NCI-H345 treated with DMSO at 0.1 percent for 48 hours (cell line): Measurements from ENCODE around the gene EDIL3.
"Not testable (repeated sequence)": the region's sequence is repeated elsewhere in the genome, so short reads cannot be mapped to it uniquely, and the experiment has no call there.

Experiments used
- DNase-seq: peaks from one replicate; lab custom pipeline; 2025; ENCODE audit not compliant: unreplicated experiment; lab: John Stamatoyannopoulos, UW

EDIL3 gene

DNA sequence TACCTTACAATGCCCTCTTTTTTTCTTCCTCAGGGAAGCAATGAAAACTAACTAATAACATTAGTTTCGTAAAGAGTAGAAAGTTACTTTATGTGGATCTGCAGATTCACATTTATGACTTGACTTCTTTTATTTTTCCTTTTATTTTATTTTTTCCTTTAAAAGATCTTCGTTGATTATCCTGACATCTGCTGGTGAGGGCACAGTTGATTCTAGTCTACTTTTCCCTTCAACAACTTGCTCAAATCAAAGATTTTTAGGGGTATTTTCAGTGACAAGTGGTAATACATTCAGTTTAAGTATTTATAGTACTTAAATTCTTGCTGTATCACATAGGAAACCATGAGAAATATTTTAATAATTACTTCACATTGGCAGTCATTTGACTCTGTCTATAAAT is 4.9 kb downstream of the EDIL3 start:
- no peak for DNase-seq

DNA sequence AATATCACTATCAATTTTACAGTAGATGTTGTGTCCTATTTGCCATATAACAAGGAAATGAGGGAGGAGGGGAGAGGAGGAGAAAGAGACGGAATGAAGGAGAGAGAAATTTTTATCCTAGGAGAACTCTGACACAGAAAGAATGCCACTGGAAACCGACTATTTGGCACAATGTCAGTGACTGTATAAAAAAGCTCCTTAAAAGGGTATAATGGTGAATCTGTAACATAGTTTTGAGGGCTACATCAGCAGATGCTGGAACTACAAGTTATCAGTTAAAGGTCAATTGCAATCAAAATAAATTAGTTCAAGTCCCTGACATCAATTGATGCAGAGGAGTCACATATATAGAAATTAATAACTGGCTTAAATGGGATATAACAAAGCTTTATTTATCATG is 5.7 kb downstream of the EDIL3 start:
- DNase-seq: no peak

DNA sequence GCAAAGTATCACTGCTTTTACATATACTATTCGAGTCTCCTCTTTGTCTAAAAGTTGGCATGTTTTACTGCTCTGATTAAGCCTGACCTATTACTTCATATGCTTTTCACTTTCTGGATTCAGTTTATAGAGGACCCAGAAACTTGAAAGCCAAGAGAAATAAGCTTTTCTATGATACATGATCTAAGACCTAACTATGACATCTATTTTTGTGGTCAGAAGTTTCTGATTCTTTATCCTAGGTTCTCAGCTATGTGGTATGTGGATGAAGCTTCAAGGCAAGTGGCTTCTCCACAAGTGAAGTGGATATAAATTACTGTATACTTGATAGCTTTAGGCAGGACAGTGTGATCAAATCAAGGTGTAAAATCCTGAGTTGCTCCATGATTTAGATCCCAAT is 6.3 kb downstream of the EDIL3 start:
- DNase-seq: no peak

DNA sequence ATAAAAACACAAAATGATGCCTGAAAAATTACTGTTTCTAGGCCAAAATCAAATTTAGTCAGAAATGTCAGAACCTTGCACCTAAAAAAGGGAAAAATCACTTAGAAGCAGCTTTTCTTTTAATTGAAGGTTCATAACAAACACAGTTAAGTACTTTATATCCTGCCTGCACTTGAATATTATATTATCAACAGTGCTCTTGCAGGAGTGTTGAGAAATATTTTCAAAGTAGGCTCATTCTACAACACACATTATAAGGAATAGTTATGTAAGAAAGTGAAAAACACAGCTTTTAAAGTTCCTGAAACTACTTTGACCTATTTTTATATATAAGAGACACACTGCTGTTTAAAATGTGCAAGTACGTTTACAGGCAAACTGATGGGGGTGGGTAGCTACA is 8.3 kb downstream of the EDIL3 start:
- no peak for DNase-seq

DNA sequence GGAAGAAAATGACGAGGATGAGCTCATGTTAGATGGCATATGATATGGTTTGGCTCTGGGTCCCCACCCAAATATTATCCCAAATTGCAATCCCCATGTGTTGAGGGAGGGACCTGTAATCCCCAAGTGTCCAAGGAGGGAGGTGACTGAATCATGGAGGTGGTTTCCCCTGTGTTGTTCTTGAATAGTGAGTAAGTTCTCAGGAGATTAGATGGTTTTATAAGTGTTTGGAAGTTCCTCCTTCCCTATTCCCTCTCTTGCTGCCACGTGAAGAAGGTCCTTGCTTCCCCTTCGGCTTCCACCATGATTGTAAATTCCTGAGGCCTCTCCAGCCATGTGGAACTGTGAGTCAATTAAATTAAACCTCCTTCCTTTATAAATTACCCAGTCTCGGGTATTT is 10.1 kb downstream of the EDIL3 start:
- no peak for DNase-seq

DNA sequence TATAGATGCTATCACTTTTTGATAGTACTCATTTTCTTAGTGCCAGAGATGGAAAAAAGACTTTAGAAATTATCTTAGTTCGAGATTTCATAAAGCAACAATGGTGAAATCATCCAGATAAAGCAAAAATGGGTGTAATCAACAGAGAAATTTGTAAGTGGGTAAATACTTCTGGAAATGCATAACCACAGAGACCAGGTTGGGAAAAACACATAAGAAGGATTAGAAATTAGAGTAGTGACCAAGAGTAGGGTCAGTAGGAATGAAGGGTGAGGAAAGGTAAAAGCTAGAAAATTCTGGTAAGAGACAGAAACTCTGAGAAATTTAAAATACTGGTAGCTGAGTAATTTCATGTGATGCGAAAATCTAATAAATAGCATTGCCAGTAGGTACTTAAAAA is 11.2 kb downstream of the EDIL3 start:
- DNase-seq: no peak

DNA sequence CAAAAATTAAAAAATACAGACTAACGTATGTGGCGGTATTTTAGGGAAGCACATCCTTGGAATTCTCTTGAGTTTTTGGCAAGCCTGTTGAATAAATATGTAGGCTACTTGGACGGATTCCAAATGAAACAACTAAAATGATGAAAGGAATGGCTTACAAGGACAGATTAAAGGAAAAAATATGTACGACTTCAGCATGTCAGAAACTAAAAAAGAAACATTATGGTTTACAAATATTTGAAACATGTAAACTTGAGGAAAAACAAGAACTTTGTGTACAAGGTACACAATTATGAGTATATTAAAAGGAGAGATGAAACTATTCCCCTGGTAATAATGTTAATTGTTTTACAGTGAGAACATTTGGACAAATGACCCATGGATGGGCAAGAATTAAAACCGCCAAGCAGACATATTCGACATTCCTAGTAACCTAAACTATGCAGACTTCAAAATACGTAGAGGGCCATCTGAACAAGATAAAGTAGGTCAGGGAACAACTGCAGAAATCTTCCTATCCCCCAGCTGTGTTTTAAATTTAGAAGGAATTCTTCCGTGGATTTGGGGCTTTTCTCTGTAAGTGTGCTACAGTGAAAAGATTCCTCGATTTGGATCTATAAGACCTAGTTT is 12.5 kb downstream of the EDIL3 start:
- no peak for DNase-seq

DNA sequence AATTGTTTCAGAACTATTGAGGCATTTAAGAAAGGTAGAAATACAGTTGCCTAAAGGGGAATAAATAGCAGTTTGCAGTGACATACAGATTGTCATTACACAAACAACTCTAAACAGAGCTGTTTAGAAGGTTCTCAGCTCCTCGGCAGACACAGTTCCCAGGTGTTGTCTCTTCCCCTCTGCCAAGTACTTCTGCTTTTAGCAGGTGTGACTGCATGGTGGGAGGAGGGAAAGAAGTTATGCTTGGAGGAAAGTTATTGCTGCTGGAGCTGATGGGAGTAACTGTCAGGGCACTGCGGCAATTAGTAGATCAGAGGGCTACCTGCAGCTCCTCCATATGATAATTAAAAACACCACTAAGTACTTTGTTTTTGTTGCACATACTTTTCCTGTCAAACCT is 14.5 kb downstream of the EDIL3 start:
- peak; percentile 14 for DNase-seq

DNA sequence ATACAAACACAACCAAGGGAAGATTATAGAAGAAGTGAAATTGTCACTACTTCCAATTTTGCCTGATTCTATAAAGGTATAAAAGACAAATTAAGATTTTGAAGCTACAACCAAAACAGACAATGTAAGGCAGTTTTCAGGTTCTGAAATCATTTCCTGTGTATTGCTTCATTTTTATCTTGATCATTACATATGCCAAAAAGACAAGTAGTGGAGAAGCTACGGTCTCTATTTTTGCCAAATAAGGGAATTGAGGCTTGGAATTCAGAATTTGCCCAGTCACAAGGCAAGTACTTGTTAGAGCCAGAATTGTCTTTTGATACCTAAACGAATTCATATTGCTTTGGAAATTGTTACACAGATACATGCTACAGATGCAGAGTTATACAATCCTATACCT is 20.6 kb downstream of the EDIL3 start:
- DNase-seq: no peak

DNA sequence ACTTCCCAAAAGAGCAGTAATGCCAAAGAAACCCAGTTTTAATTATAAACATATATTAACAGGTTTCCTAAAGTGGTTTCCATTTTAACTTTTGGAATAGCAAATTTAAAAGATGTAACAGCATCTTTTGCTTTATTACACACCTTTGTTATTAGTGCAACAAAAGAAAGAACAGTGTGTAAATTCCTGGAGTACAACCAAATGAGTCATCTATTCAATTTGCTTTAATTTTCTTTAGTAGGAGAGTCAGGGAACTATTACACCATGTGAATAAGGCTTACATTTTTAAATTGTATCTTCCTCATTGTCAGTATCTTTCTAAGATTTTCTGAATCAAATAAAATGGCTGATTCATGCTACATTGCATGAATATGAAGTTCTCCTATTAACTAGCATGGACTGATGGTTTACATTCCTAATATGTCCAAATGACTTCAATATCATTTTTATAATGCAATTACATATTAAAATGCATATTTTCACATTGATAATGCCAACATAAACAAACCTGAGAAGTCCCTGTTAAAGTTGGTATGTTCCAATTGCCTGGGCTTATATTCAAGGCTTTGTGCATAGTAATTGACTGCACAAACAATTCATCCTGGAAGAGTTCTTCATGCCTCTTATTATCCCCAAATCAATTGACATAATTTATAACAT is 22.5 kb downstream of the EDIL3 start:
- no peak for DNase-seq

DNA sequence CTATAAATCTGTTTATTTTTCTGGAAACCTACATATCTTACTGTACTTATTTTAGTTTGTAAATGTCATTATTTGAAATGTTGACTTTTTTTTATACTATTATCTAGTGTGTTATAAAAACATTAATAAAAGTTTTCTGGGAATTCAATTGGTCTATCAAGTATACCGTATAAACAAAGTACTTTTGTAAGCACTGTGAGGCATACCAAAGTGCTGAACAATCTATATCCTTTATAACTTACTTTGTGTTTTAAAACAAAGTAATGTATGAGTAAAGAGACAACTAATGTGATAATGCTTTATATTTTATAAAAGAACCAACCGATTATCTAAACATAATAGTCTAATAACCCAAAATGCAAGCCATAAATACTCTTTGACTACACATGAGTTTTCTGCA is 23.1 kb downstream of the EDIL3 start:
- DNase-seq: no peak

DNA sequence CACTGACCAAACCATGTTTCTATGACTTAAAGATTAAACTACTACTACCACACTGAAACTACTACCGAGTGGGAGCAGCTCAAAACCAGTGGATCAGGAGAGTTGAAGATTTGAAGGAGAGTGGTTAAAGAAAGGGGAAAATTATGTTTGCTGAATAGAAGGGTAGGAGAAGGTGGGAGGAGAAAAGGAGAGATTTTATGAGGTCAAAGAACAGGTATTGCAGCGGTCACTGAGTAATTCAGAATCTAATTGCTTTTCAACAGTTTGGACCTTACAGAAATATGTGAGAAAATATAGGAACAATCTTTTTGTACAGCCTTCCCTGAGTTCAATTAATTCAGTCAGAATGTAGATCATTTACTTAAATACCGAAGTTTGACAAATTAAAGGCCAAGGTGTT is 24.6 kb downstream of the EDIL3 start:
- DNase-seq: no peak

DNA sequence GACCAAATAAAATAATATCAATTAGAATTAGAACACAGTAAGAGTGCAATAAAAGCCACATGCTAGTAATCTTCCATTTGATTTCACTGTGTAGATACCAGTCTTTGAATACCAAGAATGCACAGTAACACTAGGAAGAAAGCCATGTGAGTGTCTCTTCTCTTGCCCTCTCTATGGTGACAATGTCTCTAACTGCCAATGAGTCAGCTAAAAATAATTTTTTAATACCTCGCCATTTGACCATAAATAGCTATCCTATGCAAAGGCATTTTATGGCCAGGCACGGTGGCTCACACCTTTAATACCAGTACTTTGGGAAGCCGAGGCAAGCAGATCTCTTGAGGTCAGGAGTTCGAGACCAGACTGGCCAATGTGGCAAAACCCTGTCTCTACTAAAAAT is 30.6 kb downstream of the EDIL3 start:
- DNase-seq: no peak

DNA sequence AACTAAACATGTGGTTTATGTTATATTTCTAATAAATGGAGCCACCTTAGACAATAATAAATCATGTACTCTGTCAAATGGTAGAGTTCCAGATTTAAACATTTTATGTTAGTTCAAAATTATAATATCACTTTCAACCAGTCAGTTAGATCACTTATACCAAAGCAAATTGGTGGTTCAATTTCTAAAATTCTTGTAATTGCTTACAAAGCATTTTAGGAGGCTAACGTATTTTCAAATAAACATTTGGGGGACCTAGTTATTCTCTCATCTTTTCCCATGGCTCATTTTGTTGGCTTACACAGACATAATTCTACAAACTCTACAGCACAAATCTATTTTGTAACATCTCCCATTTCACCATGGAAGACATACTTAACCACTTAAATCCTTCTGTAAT is 39.9 kb downstream of the EDIL3 start:
- DNase-seq: no peak

DNA sequence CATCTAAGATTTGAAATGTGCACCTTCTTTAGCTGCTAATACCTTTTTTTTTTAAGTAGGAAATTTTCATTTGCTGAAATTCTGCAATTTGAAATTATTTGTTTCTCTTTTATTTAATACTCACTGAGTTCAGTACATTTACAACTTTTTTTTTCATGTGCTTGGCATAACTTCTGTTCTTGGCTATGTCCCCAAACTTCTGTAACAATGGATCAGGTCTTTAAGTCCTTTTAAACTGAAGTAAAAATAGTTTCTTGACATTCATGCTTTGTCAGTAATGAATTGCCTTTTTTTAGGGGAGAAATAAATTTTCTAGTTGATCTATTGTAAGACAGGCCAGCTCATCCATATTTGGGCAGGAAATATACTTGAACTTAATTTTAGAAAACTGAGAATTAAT is 41.5 kb downstream of the EDIL3 start:
- no peak for DNase-seq

DNA sequence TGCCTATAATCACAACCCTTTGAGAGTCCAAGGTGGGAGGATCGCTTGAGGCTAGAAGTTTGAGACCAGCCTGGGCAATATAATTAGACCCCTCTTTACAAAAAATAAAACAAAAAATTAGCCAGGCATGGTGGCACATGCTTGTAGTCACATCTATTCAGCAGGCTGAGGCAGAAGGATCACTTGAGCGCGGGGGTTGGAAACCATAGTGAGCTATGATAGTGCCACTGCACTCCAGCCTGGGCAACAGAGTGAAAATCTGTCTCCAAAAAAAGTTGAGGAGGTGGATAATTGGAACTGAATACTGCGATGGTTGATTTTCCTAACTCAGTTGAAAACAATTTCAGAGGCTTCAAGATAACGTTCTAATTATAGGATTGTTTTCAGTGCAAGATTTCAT is 52.6 kb downstream of the EDIL3 start:
- no peak for DNase-seq

DNA sequence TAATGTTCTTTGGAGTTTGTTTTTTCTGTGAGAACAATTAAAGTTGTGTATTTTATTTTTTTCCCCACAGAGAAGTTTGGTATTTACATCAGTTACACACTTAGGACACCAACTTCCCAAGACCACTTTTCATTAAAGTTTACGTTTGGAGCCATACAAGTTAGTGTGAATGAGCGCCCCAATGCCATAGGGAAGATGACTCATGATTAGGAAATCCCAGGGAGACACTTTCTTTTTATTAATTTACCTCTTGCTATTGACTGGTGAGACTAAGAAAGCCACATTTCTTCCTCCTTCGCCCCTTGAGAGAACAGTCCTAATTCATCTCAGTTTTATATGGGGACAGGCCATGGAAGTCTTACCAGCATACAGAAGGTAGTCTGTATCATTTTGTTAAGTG is 57.1 kb downstream of the EDIL3 start:
- no peak for DNase-seq

DNA sequence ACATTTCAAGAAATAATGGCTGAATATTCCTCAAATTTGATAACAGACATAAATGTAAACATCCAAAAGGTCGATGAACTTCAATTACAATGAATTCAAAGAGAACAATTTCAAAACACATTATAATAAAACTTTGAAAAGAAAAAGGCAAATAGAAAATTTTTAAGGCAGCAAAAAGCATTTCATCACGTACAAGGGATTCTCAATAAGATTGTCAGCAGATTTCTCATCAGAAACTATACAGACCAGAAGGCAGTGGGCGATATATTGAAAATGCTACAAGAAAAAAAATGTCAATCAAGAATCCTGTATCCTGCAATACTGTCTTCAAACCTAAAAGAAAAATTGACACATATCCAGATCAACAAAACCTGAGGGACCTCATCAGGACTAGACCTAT is 62.0 kb downstream of the EDIL3 start:
- DNase-seq: no peak

DNA sequence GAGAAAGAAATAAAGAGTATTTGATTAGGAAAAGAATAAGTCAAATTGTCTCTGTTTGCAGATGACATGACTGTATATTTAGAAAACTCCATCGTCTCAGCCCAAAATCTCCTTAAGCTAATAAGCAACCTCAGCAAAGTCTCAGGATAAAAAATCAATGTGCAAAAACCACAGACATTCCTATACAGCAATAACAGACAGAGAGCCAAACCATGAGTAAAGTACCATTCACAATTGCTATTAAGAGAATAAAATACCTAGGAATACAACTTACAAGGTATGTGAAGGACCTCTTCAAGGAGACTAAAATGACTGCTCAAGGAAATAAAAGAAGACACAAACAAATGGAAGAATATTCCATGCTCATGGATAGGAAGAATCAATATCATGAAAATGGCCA is 66.9 kb downstream of the EDIL3 start:
- not testable (repeated sequence) for DNase-seq

DNA sequence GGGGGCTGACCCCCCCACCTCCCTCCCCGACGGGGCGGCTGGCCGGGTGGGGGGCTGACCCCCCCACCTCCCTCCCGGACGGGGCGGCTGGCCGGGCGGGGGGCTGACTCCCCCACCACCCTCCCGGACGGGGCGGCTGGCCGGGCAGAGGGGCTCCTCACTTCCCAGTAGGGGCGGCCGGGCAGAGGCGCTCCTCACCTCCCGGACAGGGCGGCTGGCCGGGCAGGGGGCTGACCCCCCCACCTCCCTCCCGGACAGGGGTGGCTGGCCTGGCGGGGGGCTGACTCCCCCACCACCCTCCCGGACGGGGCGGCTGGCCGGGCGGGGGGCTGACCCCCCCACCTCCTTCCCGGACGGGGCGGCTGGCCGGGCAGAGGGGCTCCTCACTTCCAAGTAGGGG is 72.4 kb downstream of the EDIL3 start:
- not testable (repeated sequence) for DNase-seq

DNA sequence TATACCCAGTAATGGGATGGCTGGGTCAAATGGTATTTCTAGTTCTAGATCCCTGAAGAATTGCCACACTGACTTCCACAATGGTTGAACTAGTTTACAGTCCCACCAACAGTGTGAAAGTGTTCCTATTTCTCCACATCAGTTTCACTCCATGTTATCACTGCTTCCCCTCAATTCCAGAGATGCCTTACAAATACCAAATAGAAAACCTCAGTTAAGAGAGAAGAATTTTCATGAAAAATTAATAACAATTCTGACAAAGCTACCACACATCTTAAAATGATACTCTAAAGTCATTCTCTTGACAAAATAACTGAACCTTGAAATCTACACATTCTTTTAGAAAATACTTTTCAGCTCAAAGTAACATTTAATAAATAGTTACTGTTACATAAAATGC is 74.8 kb downstream of the EDIL3 start:
- DNase-seq: not testable (repeated sequence)

DNA sequence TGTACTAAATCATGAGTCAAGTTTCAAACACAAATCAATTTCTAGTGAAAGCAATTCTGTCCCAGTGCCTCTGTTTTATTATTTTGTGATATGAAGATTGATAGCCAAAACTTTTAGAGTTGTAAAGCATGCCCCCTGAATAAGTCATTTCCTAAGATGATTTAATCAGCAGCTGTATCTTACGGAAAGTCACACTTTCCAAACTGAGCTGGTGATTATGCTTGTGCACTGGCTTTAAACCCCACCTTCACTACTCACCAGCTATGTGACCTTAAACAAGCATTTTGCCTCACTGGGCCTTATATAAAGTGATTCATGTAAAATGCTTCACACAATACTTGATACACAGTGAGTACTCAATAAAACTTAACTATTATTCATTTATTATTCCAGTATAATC is 78.1 kb downstream of the EDIL3 start:
- no peak for DNase-seq

DNA sequence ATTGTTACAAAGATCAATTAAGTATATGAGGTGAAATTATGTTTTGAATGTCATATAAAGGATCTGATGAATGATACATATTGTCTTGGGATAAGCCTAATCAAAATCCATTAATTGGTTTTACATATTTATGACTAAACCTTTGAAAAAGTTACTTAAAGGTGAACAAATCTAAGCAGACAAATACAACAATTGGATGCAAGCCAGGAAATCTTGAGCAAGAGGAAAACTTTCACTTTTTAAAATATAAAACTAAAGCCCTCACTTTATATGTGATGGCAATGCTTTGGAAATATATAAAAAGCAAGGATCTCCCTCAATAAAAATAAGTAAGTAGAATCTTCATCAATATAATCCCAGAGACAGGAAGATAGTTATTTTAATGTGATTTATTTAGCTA is 80.1 kb downstream of the EDIL3 start:
- DNase-seq: no peak
